ENCODE results near the gene HID1. TPM values are rescaled to one million over a fixed set of nuclear protein-coding genes. Genes with fewer than 3 reads are reported as not detected.
A peak's percentile ranks its signal among the peaks of the same experiment; 100 is the strongest.

The HID1 gene
- total RNA-seq, 2 donors from 2014 or later: 87.1 to 101 TPM

- H3K27me3 ChIP-seq (replicated peaks; ENCODE audit: insufficient read depth): peaks cover 22% of the 10 kb centered on the region
- WGBS: 3% methylated on average over 42 of the region's 59 CpGs
- H3K9me3 ChIP-seq: no peaks in the 10 kb centered on the region
- H3K4me3 ChIP-seq: peak overlapping the region; percentile 15 to 27
- H3K27ac ChIP-seq: no peak overlapping the region
- H3K36me3 ChIP-seq: no peaks in the 10 kb centered on the region
- DNase-seq (ENCODE audit: low spot score): peak; percentile 44
- intact Hi-C loops (cut with DNase I): no loop called here
- no peak for TF ChIP-seq POLR2AphosphoS5 (IDR thresholded peaks at IDR 0.05)
- peak; percentile 60 to 69 (median 67) for TF ChIP-seq CTCF (IDR thresholded peaks at IDR 0.05)
- TF ChIP-seq POLR2A (IDR thresholded peaks at IDR 0.05): no peak
- peaks cover 7% of the 10 kb centered on the region for H3K4me1 ChIP-seq (replicated peaks)
Measured at GRCh38 chr17:74923538-74924249, 48.9 kb downstream of the HID1 start.

GRCh38 chr17:74922694-74923537 is 49.6 kb downstream of the HID1 start, which contains the start of gene USH1G:
TSS of gene USH1G (minus strand) at chr17:74923255. CDS start at chr17:74923073, 182 bp downstream.
- intact Hi-C loops (cut with DNase I): no loop called here
- Histone ChIP-seq H3K27me3 (replicated peaks; ENCODE audit: insufficient read depth) (peaks cover 22% of the 10 kb centered on the region), H3K4me1 (replicated peaks) (peaks cover 7% of the 10 kb centered on the region), H3K4me3 (peak within 1 kb of the TSS; percentile 15 to 27), H3K9me3 (no peaks in the 10 kb centered on the region), H3K36me3 (no peaks in the 10 kb centered on the region), H3K27ac (no peak within 1 kb of the TSS)
- WGBS: 9% methylated on average over 38 of the region's 57 CpGs
- no peak for DNase-seq (ENCODE audit: low spot score)
- no peak for TF ChIP-seq POLR2A (IDR thresholded peaks at IDR 0.05)
- TF ChIP-seq POLR2AphosphoS5 (IDR thresholded peaks at IDR 0.05): no peak
- TF ChIP-seq CTCF (IDR thresholded peaks at IDR 0.05): no peak

- no peak for DNase-seq (ENCODE audit: low spot score)
- TF ChIP-seq POLR2AphosphoS5 (IDR thresholded peaks at IDR 0.05): no peak
- no peak for TF ChIP-seq CTCF (IDR thresholded peaks at IDR 0.05)
- TF ChIP-seq POLR2A (IDR thresholded peaks at IDR 0.05): no peak
- Histone ChIP-seq H3K9me3 (no peaks in the 10 kb centered on the region), H3K27me3 (replicated peaks; ENCODE audit: insufficient read depth) (peaks cover 22% of the 10 kb centered on the region), H3K36me3 (no peaks in the 10 kb centered on the region), H3K27ac (no peak overlapping the region), H3K4me3 (no peak overlapping the region), H3K4me1 (replicated peaks) (peaks cover 7% of the 10 kb centered on the region)
- intact Hi-C loops (cut with DNase I): no loop called here
- 68% methylated on average over 6 of the region's 6 CpGs for WGBS
Measured at GRCh38 chr17:74922172-74922571, 50.4 kb downstream of the HID1 start.

GRCh38 chr17:74921769-74922168 is 50.8 kb downstream of the HID1 start:
- H3K4me1 ChIP-seq (replicated peaks): peaks cover 7% of the 10 kb centered on the region
- intact Hi-C loops (cut with DNase I): no loop called here
- WGBS: 88% methylated on average over 2 of the region's 2 CpGs
- no peak overlapping the region for H3K4me3 ChIP-seq
- no peak for TF ChIP-seq POLR2AphosphoS5 (IDR thresholded peaks at IDR 0.05)
- TF ChIP-seq CTCF (IDR thresholded peaks at IDR 0.05): no peak
- TF ChIP-seq POLR2A (IDR thresholded peaks at IDR 0.05): no peak
- DNase-seq (ENCODE audit: low spot score): no peak
- H3K27ac ChIP-seq: no peak overlapping the region
- no peaks in the 10 kb centered on the region for H3K36me3 ChIP-seq
- peaks cover 22% of the 10 kb centered on the region for H3K27me3 ChIP-seq (replicated peaks; ENCODE audit: insufficient read depth)
- H3K9me3 ChIP-seq: no peaks in the 10 kb centered on the region
